Measurements from ENCODE around the gene SPECC1.

The SPECC1 gene

DNA sequence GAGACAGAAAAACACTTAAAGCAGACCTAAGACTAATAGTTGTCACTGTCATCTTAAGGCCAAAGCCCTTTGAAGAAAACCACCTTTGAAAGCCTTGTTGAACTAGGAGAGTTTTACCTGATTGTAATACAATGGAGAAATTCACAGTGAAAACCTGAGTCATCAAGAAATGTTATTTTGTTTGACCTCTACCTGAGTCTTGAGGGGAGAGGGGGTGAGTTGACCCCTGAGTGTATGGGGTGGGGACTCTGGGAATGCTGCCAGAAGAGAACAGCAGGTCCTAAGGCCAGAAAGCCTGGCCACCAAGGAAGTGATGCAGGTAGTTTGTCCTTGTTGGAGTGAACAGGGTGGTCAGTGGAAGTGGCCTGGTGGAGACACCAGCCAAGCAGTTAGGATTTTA is 204.3 kb downstream of the SPECC1 start:
- Histone ChIP-seq H3K9ac (ENCODE audit: insufficient read length, low read depth) (no peak overlapping the region), H3K4me3 (ENCODE audit: insufficient read length, low read depth) (no peak overlapping the region), H3K9me3 (ENCODE audit: insufficient read depth, low read length) (no peaks in the 10 kb centered on the region), H3K4me1 (ENCODE audit: insufficient read depth, insufficient read length) (no peaks in the 10 kb centered on the region), H3K36me3 (ENCODE audit: insufficient read depth, insufficient read length, low read length) (peaks cover 17% of the 10 kb centered on the region), H3K27me3 (ENCODE audit: insufficient read depth, insufficient read length) (no peaks in the 10 kb centered on the region)
- DNase-seq (ENCODE audit: low read depth, low spot score): no peak
- no peak for TF ChIP-seq SUZ12 (IDR thresholded peaks at IDR 0.05; ENCODE audit: extremely low read depth, insufficient read depth, insufficient read length)
- no peak for TF ChIP-seq ZNF274 (IDR thresholded peaks at IDR 0.05; ENCODE audit: low read depth, low read length)
- TF ChIP-seq YY1 (IDR thresholded peaks at IDR 0.05; ENCODE audit: insufficient read depth, insufficient read length): no peak

GRCh38 chr17:20214794-20215193 is 205.6 kb downstream of the SPECC1 start:
- Histone ChIP-seq H3K27me3 (ENCODE audit: insufficient read depth, insufficient read length) (no peaks in the 10 kb centered on the region), H3K4me1 (ENCODE audit: insufficient read depth, insufficient read length) (no peaks in the 10 kb centered on the region), H3K36me3 (ENCODE audit: insufficient read depth, insufficient read length, low read length) (peaks cover 11% of the 10 kb centered on the region), H3K9me3 (ENCODE audit: insufficient read depth, low read length) (no peaks in the 10 kb centered on the region), H3K4me3 (ENCODE audit: insufficient read length, low read depth) (no peak overlapping the region), H3K9ac (ENCODE audit: insufficient read length, low read depth) (no peak overlapping the region)
- no peak for DNase-seq (ENCODE audit: low read depth, low spot score)
- TF ChIP-seq ZNF274 (IDR thresholded peaks at IDR 0.05; ENCODE audit: low read depth, low read length): no peak
- no peak for TF ChIP-seq YY1 (IDR thresholded peaks at IDR 0.05; ENCODE audit: insufficient read depth, insufficient read length)
- TF ChIP-seq SUZ12 (IDR thresholded peaks at IDR 0.05; ENCODE audit: extremely low read depth, insufficient read depth, insufficient read length): no peak

DNA sequence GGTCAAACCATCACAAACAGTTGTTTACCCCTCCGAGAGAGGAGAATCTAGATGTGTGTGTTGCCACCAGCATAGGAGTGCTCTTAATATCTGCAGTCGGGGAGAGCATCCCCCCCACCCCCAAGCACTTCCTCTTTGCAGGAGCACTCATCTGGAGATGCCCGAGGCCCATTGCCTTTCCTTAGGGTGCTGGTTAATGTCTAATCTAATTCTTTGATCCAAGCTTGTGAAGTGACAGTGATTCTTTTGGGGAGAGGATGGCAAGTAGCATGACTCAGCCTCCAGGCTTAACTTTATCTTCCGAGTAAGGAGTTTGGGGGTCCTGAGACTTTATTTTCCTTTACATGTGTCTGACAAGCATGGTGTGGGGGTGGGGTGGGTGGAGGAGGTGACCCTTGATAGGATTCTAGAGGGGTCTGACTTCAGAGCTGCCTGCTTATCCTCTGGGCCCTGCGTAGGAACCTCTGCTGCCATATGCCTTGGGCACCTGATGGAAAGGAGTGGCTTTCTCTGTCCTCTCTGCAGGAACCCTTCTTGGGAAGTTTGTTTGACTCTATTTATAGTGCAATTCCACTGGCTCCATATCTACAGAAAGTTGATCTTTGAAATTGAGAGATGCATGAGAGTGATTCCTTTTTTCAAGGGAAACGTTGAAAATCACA is 207.1 kb downstream of the SPECC1 start:
- Histone ChIP-seq H3K9me3 (ENCODE audit: insufficient read depth, low read length) (no peaks in the 10 kb centered on the region), H3K9ac (ENCODE audit: insufficient read length, low read depth) (no peak overlapping the region), H3K4me3 (ENCODE audit: insufficient read length, low read depth) (no peak overlapping the region), H3K4me1 (ENCODE audit: insufficient read depth, insufficient read length) (no peaks in the 10 kb centered on the region), H3K27me3 (ENCODE audit: insufficient read depth, insufficient read length) (no peaks in the 10 kb centered on the region), H3K36me3 (ENCODE audit: insufficient read depth, insufficient read length, low read length) (no peaks in the 10 kb centered on the region)
- no peak for DNase-seq (ENCODE audit: low read depth, low spot score)
- TF ChIP-seq YY1 (IDR thresholded peaks at IDR 0.05; ENCODE audit: insufficient read depth, insufficient read length) (no peak), ZNF274 (IDR thresholded peaks at IDR 0.05; ENCODE audit: low read depth, low read length) (no peak), SUZ12 (IDR thresholded peaks at IDR 0.05; ENCODE audit: extremely low read depth, insufficient read depth, insufficient read length) (no peak)

DNA sequence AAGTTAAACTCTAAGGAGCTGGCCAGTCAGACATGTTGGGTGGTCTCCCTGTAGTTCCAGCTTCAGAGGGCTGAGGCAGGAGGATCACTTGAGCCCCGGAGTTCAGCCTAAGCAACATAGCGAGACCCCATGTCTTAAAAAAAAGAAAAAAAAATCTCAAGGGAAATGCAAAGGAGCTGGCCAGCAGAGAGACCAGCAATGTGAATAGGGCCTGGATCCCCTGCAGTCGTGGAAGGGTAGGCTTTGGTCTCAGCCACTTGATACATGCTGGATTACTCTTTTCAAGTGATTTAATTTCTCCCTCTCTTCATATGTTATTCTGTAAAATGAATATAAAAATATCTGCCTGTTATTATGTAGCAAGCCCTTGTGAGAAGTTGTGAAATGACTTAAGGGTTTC is 207.7 kb downstream of the SPECC1 start:
- H3K4me3 ChIP-seq (ENCODE audit: insufficient read length, low read depth): no peak overlapping the region
- H3K9me3 ChIP-seq (ENCODE audit: insufficient read depth, low read length): no peaks in the 10 kb centered on the region
- no peaks in the 10 kb centered on the region for H3K27me3 ChIP-seq (ENCODE audit: insufficient read depth, insufficient read length)
- TF ChIP-seq YY1 (IDR thresholded peaks at IDR 0.05; ENCODE audit: insufficient read depth, insufficient read length) (no peak), ZNF274 (IDR thresholded peaks at IDR 0.05; ENCODE audit: low read depth, low read length) (no peak), SUZ12 (IDR thresholded peaks at IDR 0.05; ENCODE audit: extremely low read depth, insufficient read depth, insufficient read length) (no peak)
- H3K9ac ChIP-seq (ENCODE audit: insufficient read length, low read depth): no peak overlapping the region
- no peaks in the 10 kb centered on the region for H3K36me3 ChIP-seq (ENCODE audit: insufficient read depth, insufficient read length, low read length)
- H3K4me1 ChIP-seq (ENCODE audit: insufficient read depth, insufficient read length): no peaks in the 10 kb centered on the region
- DNase-seq (ENCODE audit: low read depth, low spot score): no peak

DNA sequence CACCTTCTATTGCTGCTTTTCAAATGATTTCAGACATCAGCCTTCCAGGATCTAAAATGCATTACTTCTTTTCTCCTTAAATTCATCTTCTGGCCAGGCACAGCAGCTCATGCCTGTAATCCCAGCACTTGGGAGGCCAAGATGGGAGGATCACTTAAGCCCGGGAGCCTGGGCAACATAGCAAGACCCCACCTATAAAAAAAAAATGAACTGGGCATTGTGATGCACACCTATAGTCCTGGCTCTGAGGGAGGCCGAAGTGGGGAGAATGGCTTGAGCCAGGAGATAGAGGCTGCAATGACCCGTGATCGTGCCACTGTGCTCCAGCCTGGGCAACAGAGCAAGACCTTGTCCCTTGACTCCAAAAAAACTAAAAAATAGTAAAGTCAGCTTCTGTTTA is 208.5 kb downstream of the SPECC1 start:
- Histone ChIP-seq H3K27me3 (ENCODE audit: insufficient read depth, insufficient read length) (no peaks in the 10 kb centered on the region), H3K9ac (ENCODE audit: insufficient read length, low read depth) (no peak overlapping the region), H3K4me1 (ENCODE audit: insufficient read depth, insufficient read length) (no peaks in the 10 kb centered on the region), H3K9me3 (ENCODE audit: insufficient read depth, low read length) (no peaks in the 10 kb centered on the region), H3K4me3 (ENCODE audit: insufficient read length, low read depth) (no peak overlapping the region), H3K36me3 (ENCODE audit: insufficient read depth, insufficient read length, low read length) (no peaks in the 10 kb centered on the region)
- TF ChIP-seq SUZ12 (IDR thresholded peaks at IDR 0.05; ENCODE audit: extremely low read depth, insufficient read depth, insufficient read length): no peak
- TF ChIP-seq ZNF274 (IDR thresholded peaks at IDR 0.05; ENCODE audit: low read depth, low read length): no peak
- TF ChIP-seq YY1 (IDR thresholded peaks at IDR 0.05; ENCODE audit: insufficient read depth, insufficient read length): no peak
- no peak for DNase-seq (ENCODE audit: low read depth, low spot score)

- Histone ChIP-seq H3K9ac (ENCODE audit: insufficient read length, low read depth) (no peak overlapping the region), H3K9me3 (ENCODE audit: insufficient read depth, low read length) (no peaks in the 10 kb centered on the region), H3K4me1 (ENCODE audit: insufficient read depth, insufficient read length) (no peaks in the 10 kb centered on the region), H3K27me3 (ENCODE audit: insufficient read depth, insufficient read length) (no peaks in the 10 kb centered on the region), H3K4me3 (ENCODE audit: insufficient read length, low read depth) (no peak overlapping the region), H3K36me3 (ENCODE audit: insufficient read depth, insufficient read length, low read length) (no peaks in the 10 kb centered on the region)
- TF ChIP-seq ZNF274 (IDR thresholded peaks at IDR 0.05; ENCODE audit: low read depth, low read length): no peak
- TF ChIP-seq YY1 (IDR thresholded peaks at IDR 0.05; ENCODE audit: insufficient read depth, insufficient read length): no peak
- TF ChIP-seq SUZ12 (IDR thresholded peaks at IDR 0.05; ENCODE audit: extremely low read depth, insufficient read depth, insufficient read length): no peak
- DNase-seq (ENCODE audit: low read depth, low spot score): no peak
Observed at GRCh38 chr17:20218272-20218671, 209.1 kb downstream of the SPECC1 start.

DNA sequence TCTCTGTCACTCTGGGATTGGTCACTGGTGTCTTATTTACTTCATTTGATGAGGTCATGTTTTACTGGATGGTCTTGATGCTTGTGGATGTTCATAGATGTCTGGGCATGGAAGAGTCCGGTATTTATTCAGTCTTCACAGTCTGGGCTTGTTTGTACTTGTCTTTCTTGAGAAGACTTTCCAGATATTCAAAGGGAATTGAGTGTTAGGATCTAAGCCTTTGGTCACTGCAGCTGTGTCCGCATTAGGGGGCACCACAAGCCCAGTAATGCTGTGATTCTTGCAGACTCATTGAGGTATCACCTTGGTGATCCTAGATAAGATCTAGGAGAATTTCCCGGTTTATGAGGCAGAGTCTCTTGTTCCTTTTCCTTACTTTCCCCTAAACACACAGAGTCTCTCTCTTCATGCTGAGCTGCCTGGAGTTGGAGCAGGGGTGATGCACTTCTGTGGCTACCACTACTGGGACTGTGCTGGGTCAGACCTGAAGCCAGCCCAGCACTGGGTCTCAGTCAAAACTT is 214.7 kb downstream of the SPECC1 start:
- Histone ChIP-seq H3K36me3 (ENCODE audit: insufficient read depth, insufficient read length, low read length) (peaks cover 12% of the 10 kb centered on the region), H3K9ac (ENCODE audit: insufficient read length, low read depth) (no peak overlapping the region), H3K4me1 (ENCODE audit: insufficient read depth, insufficient read length) (no peaks in the 10 kb centered on the region), H3K27me3 (ENCODE audit: insufficient read depth, insufficient read length) (no peaks in the 10 kb centered on the region), H3K9me3 (ENCODE audit: insufficient read depth, low read length) (no peaks in the 10 kb centered on the region), H3K4me3 (ENCODE audit: insufficient read length, low read depth) (no peak overlapping the region)
- no peak for TF ChIP-seq ZNF274 (IDR thresholded peaks at IDR 0.05; ENCODE audit: low read depth, low read length)
- no peak for TF ChIP-seq YY1 (IDR thresholded peaks at IDR 0.05; ENCODE audit: insufficient read depth, insufficient read length)
- TF ChIP-seq SUZ12 (IDR thresholded peaks at IDR 0.05; ENCODE audit: extremely low read depth, insufficient read depth, insufficient read length): no peak
- no peak for DNase-seq (ENCODE audit: low read depth, low spot score)

Measured in NT2/D1 (cell line).